Smooth muscle cell (in vitro differentiated cells): ENCODE results near the gene SFT2D3. TPM values are rescaled to one million over a fixed set of nuclear protein-coding genes. Genes with fewer than 3 reads are reported as not detected.

Experiments
- DNase-seq: peaks from one replicate; lab custom pipeline; 2025; ENCODE audit not compliant: unreplicated experiment; lab: John Stamatoyannopoulos, UW
- H2AFZ ChIP-seq: fragments of 200-600 bp; sonication (generic); 2 replicates; pipeline ENCODE4 v1.6.0; 2016; ENCODE audit warnings: antibody characterized with exemption, low read depth, mild to moderate bottlenecking
- H3F3A ChIP-seq: fragments of 200-600 bp; sonication (generic); 2 replicates; pipeline ENCODE4 v1.6.0; 2017; ENCODE audit warnings: antibody characterized with exemption, low read depth
- H3K27ac ChIP-seq: fragments of 200-600 bp; sonication (generic); 2 replicates; pipeline ENCODE4 v1.5.1; 2016; ENCODE audit warnings: low read depth, mild to moderate bottlenecking
- H3K27me3 ChIP-seq: fragments of 200-600 bp; sonication (generic); 2 replicates; pipeline ENCODE4 v1.6.1; 2016; ENCODE audit warnings: low read depth, mild to moderate bottlenecking
- H3K36me3 ChIP-seq: fragments of 200-600 bp; sonication (generic); 2 replicates; pipeline ENCODE4 v1.5.1; 2016; ENCODE audit warnings: low read depth
- H3K4me1 ChIP-seq: fragments of 200-600 bp; sonication (generic); 2 replicates; pipeline ENCODE4 v1.5.1; 2016; ENCODE audit warnings: low read depth
- H3K4me2 ChIP-seq: fragments of 200-600 bp; sonication (generic); 2 replicates; pipeline ENCODE4 v1.6.0; 2016; ENCODE audit warnings: mild to moderate bottlenecking
- H3K4me3 ChIP-seq: fragments of 200-600 bp; sonication (generic); 2 replicates; pipeline ENCODE4 v1.5.1; 2016; ENCODE audit warnings: mild to moderate bottlenecking
- H3K79me2 ChIP-seq: fragments of 200-600 bp; sonication (generic); 2 replicates; pipeline ENCODE4 v1.6.0; 2016; ENCODE audit warnings: low read depth, mild to moderate bottlenecking
- H3K9ac ChIP-seq: fragments of 200-600 bp; sonication (generic); 2 replicates; pipeline ENCODE4 v1.6.0; 2016; ENCODE audit warnings: low read depth
- H3K9me3 ChIP-seq: fragments of 200-600 bp; sonication (generic); replicated peaks from 2 replicates; pipeline ENCODE4 v1.5.1; 2016; ENCODE audit warnings: low read depth
- H4K20me1 ChIP-seq: fragments of 200-600 bp; sonication (generic); 2 replicates; pipeline ENCODE4 v1.6.0; 2016; ENCODE audit warnings: low read depth
- WGBS: methylation state at CpG from one replicate; pipeline ENCODE4 v1.1.7; 2016; ENCODE audit warnings: low lambda C conversion rate; 5-methylcytosine and 5-hydroxymethylcytosine counted together
- polyA plus RNA-seq: library from polyadenylated mRNA; unstranded; fragments of >200 nt; fragmentation: Nextera tagmentation; extraction: Ambion mirVana; gene quantifications from 2 replicates; pipeline ENCODE4 v1.2.1, GENCODE V29; 2016
- total RNA-seq: library from RNA; depleted of rRNA; stranded (reverse); fragments of >200 nt; gene quantifications from 2 replicates; pipeline ENCODE4 v1.2.3, GENCODE V29; 2014
- TF ChIP-seq, protein P1 (sequence below): fragments of 200-600 bp; sonication (generic); IDR thresholded peaks from 2 replicates; pipeline ENCODE4 v1.5.1; 2017; ENCODE audit warnings: borderline replicate concordance, mild to moderate bottlenecking, antibody characterized with exemption; ENCODE audit not compliant: insufficient read depth, poor library complexity, severe bottlenecking

The SFT2D3 gene
- total and polyA plus RNA-seq, 2 experiments from 2014 or later: 7.0 TPM; not detected in 1

GRCh38 chr2:127678991-127679390, 22.3 kb upstream of the SFT2D3 start:
- H3K4me3 ChIP-seq: no peak overlapping the region
- no peaks in the 10 kb centered on the region for H3K9me3 ChIP-seq
- no peaks in the 10 kb centered on the region for H4K20me1 ChIP-seq
- no peak for DNase-seq
- no peak overlapping the region for H3K9ac ChIP-seq
- H3K4me1 ChIP-seq: peaks cover 7% of the 10 kb centered on the region
- TF ChIP-seq, protein P1, sequence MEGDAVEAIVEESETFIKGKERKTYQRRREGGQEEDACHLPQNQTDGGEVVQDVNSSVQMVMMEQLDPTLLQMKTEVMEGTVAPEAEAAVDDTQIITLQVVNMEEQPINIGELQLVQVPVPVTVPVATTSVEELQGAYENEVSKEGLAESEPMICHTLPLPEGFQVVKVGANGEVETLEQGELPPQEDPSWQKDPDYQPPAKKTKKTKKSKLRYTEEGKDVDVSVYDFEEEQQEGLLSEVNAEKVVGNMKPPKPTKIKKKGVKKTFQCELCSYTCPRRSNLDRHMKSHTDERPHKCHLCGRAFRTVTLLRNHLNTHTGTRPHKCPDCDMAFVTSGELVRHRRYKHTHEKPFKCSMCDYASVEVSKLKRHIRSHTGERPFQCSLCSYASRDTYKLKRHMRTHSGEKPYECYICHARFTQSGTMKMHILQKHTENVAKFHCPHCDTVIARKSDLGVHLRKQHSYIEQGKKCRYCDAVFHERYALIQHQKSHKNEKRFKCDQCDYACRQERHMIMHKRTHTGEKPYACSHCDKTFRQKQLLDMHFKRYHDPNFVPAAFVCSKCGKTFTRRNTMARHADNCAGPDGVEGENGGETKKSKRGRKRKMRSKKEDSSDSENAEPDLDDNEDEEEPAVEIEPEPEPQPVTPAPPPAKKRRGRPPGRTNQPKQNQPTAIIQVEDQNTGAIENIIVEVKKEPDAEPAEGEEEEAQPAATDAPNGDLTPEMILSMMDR: no peak
- 89% methylated on average over 6 of the region's 6 CpGs for WGBS
- peaks cover 12% of the 10 kb centered on the region for H3F3A ChIP-seq
- no peak overlapping the region for H3K27ac ChIP-seq
- H3K27me3 ChIP-seq: peaks cover 13% of the 10 kb centered on the region
- no peaks in the 10 kb centered on the region for H3K36me3 ChIP-seq
- H3K79me2 ChIP-seq: no peaks in the 10 kb centered on the region
- no peak overlapping the region for H2AFZ ChIP-seq
- no peak overlapping the region for H3K4me2 ChIP-seq

DNA sequence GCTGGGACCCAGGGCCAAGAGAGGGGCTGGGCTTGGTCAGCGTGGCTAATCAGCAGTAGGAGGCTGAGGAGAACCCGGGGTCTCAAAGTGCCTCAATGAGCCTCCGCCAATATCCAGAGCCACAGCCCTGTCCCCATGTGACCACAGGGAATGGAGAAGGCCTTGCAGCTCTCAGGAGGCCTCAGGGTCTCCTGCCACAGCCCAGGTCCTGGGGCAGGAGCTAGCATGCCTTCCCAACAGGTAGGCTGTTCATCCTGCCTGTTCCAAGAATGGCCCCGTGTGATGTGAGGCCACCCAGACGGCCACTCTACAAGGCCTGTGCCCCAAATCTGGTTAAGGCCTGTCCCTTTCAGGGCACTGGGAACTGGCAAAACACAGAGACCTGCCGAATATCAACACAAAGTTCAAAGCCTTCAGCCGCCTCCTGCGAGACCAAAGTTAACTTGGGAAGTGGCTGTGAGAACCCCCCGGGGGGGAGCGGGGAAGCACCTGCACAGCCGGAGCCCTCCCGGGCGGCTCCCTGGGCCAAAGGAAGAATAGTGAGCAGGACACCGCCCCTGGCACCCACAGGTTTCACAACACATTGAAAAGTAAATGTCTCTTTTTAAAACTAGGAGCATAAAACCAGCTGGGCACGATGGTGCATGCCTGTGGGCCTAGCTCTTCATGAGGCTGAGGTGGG, 21.5 kb upstream of the SFT2D3 start:
- H3K4me2 ChIP-seq: no peak overlapping the region
- H2AFZ ChIP-seq: no peak overlapping the region
- 92% methylated on average over 15 of the region's 15 CpGs for WGBS
- H3K9me3 ChIP-seq: no peaks in the 10 kb centered on the region
- no peak for DNase-seq
- peaks cover 10% of the 10 kb centered on the region for H3K4me1 ChIP-seq
- peaks cover 13% of the 10 kb centered on the region for H3K27me3 ChIP-seq
- no peak overlapping the region for H3K4me3 ChIP-seq
- H3F3A ChIP-seq: peaks cover 14% of the 10 kb centered on the region
- no peaks in the 10 kb centered on the region for H3K79me2 ChIP-seq
- no peaks in the 10 kb centered on the region for H3K36me3 ChIP-seq
- H4K20me1 ChIP-seq: no peaks in the 10 kb centered on the region
- H3K9ac ChIP-seq: no peak overlapping the region
- TF ChIP-seq, protein P1: no peak
- H3K27ac ChIP-seq: no peak overlapping the region

GRCh38 chr2:127680706-127681287, 20.5 kb upstream of the SFT2D3 start:
- no peak overlapping the region for H3K27ac ChIP-seq
- H3K9me3 ChIP-seq: no peaks in the 10 kb centered on the region
- no peak for DNase-seq
- peaks cover 13% of the 10 kb centered on the region for H3K27me3 ChIP-seq
- no peaks in the 10 kb centered on the region for H4K20me1 ChIP-seq
- no peak overlapping the region for H3K9ac ChIP-seq
- peaks cover 11% of the 10 kb centered on the region for H3K4me1 ChIP-seq
- no peaks in the 10 kb centered on the region for H3K79me2 ChIP-seq
- H3K4me2 ChIP-seq: no peak overlapping the region
- H3K36me3 ChIP-seq: no peaks in the 10 kb centered on the region
- no peak overlapping the region for H3K4me3 ChIP-seq
- WGBS: 95% methylated on average over 19 of the region's 19 CpGs
- TF ChIP-seq, protein P1: no peak
- peaks cover 19% of the 10 kb centered on the region for H3F3A ChIP-seq
- no peak overlapping the region for H2AFZ ChIP-seq

DNA sequence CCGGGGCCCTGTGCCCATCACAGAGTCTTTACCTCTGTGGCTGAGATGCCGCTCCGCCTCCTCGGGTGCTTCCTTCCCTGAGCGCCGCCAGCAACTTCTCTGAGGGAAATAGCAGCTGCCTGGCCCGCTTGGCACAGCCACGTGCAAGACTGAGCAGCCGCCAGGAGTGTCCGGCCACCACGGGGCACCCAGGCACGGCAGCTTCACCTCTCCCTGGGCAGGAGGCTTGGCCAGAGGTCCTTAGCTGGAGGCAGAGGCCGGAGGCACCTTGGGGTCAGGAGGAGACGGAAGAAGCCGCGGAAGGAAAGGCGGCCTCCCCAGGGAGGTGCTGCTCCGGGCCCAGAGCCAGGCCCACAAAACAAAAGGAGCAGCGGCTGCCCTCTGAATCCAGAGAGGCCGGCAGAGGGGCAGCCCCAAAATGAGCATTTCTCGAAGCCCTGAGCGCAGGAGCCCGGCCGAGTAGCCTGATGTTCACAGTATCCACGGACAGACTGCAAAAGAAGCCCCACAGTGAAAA, 20.0 kb upstream of the SFT2D3 start:
- peaks cover 13% of the 10 kb centered on the region for H3K27me3 ChIP-seq
- DNase-seq: no peak
- no peak overlapping the region for H3K27ac ChIP-seq
- H3K4me1 ChIP-seq: peaks cover 16% of the 10 kb centered on the region
- TF ChIP-seq, protein P1: no peak
- no peak overlapping the region for H3K4me2 ChIP-seq
- no peaks in the 10 kb centered on the region for H3K9me3 ChIP-seq
- no peak overlapping the region for H3K4me3 ChIP-seq
- H4K20me1 ChIP-seq: no peaks in the 10 kb centered on the region
- H3K9ac ChIP-seq: no peak overlapping the region
- H3K36me3 ChIP-seq: no peaks in the 10 kb centered on the region
- 89% methylated on average over 25 of the region's 25 CpGs for WGBS
- peaks cover 22% of the 10 kb centered on the region for H3F3A ChIP-seq
- no peaks in the 10 kb centered on the region for H3K79me2 ChIP-seq
- no peak overlapping the region for H2AFZ ChIP-seq
